GM12878 (cell line): ENCODE results near the gene ASCL4.

Experiments used
- CEBPB ChIP-seq, 2 experiments: fragments of 150-350 bp in 1 of 2; IDR thresholded peaks; 2 replicates each; pipeline ENCODE4 v1.6.1; 2012 to 2014; ENCODE audit warnings: low read depth in 2 of 2, low read length in 2 of 2, borderline replicate concordance in 1 of 2, inconsistent platforms in 1 of 2
- CHD2 ChIP-seq: IDR thresholded peaks from 2 replicates; pipeline ENCODE4 v1.6.1; 2011; ENCODE audit warnings: low read depth, low read length, improper control_type of control experiment, borderline replicate concordance
- CTCF ChIP-seq, 3 experiments: IDR thresholded peaks in 2 of 3; conservative IDR thresholded peaks in 1 of 3; 2 replicates each; pipeline ENCODE4 v1.5.1; 2011; ENCODE audit warnings: low read depth in 3 of 3, low read length in 3 of 3, mild to moderate bottlenecking in 3 of 3, control low read depth in 2 of 3, moderate library complexity in 2 of 3, inconsistent platforms in 1 of 3, mixed read lengths in 1 of 3; ENCODE audit not compliant: control insufficient read depth in 2 of 3, insufficient read depth in 1 of 3; ENCODE audit errors: extremely low read depth in 1 of 3
- E2F4 ChIP-seq: IDR thresholded peaks from 2 replicates; pipeline ENCODE4 v1.6.1; 2012; ENCODE audit warnings: low read depth, low read length, improper control_type of control experiment
- EZH2 ChIP-seq: IDR thresholded peaks from 2 replicates; pipeline ENCODE4 v1.6.1; 2012; ENCODE audit warnings: low read depth, mild to moderate bottlenecking, control low read depth, inconsistent platforms, low read length, borderline replicate concordance; ENCODE audit not compliant: control insufficient read depth
- FOS ChIP-seq: IDR thresholded peaks from 3 replicates; pipeline ENCODE4 v1.6.1; 2011; ENCODE audit warnings: borderline replicate concordance; ENCODE audit not compliant: insufficient read length; ENCODE audit errors: extremely low read depth
- MXI1 ChIP-seq: fragments of 150-350 bp; IDR thresholded peaks from 2 replicates; pipeline ENCODE4 v1.6.1; 2011; ENCODE audit warnings: low read depth, mild to moderate bottlenecking, inconsistent platforms, low read length, improper control_type of control experiment
- POLR2AphosphoS5 ChIP-seq: IDR thresholded peaks from 2 replicates; pipeline ENCODE4 v1.6.1; 2011; ENCODE audit warnings: mild to moderate bottlenecking, low read length, inconsistent platforms
- TARDBP ChIP-seq: IDR thresholded peaks from 2 replicates; pipeline ENCODE4 v1.6.1; 2016; ENCODE audit warnings: borderline replicate concordance
- USF2 ChIP-seq: IDR thresholded peaks from 2 replicates; pipeline ENCODE4 v1.6.1; 2011; ENCODE audit warnings: low read depth, low read length, improper control_type of control experiment, borderline replicate concordance
- ZBTB33 ChIP-seq: fragments of 450-650 bp; IDR thresholded peaks from 2 replicates; pipeline ENCODE4 v1.6.1; 2017; ENCODE audit warnings: mild to moderate bottlenecking
- ZBTB40 ChIP-seq: fragments of 450-650 bp; IDR thresholded peaks from 2 replicates; pipeline ENCODE4 v1.6.1; 2016; ENCODE audit warnings: mild to moderate bottlenecking, moderate library complexity, borderline replicate concordance
- ZNF274 ChIP-seq: IDR thresholded peaks from one replicate; pipeline ENCODE4 v1.8.0; 2011; ENCODE audit not compliant: insufficient read length, insufficient read depth

- TF ChIP-seq POLR2AphosphoS5: no peak
- no peak for TF ChIP-seq ZNF274
- no peak for TF ChIP-seq CTCF (IDR thresholded peaks at IDR 0.05 in 2 of 3, conservative IDR thresholded peaks at IDR 0.05 in 1 of 3; ENCODE audit: control insufficient read depth in 2 of 3, extremely low read depth in 1 of 3, insufficient read depth in 1 of 3, low read depth in 3 of 3, low read length in 3 of 3)
- TF ChIP-seq USF2: no peak
- TF ChIP-seq EZH2: no peak
- no peak for TF ChIP-seq TARDBP
- no peak for TF ChIP-seq CEBPB (IDR thresholded peaks at IDR 0.05; ENCODE audit: borderline replicate concordance in 1 of 2, low read depth in 2 of 2, low read length in 2 of 2)
- no peak for TF ChIP-seq ZBTB33
- TF ChIP-seq ZBTB40: no peak
- TF ChIP-seq MXI1: no peak
- TF ChIP-seq FOS: no peak
- no peak for TF ChIP-seq CHD2
- TF ChIP-seq E2F4: no peak
These were observed 5.8 kb downstream of the ASCL4 start for GRCh38 chr12:107780298-107780697.
